ENCODE results near the gene SLC35G6. TPM values are rescaled to one million over a fixed set of nuclear protein-coding genes. Genes with fewer than 3 reads are reported as not detected.

SLC35G6 gene
- total RNA-seq, 1 experiment from 2014 or later = not detected

DNA sequence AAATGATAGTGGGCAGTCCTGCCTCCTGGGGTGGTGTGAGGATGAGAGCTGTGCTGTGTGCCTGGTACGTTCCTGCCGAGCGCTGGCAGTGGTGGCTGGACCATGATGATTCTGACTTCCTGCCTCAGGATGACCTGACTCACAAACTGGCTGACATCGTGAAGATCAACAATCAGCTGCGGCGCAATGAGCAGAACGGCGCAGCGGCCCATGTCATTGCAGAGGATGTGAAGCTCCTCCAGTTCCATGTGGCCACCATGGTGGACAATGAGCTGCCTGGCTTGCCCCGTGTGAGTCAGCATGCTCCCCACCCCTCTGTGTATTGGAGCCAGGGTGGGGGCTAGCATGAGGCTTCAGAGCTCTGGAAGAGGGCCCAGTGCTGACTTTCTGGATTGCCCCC, 16.0 kb downstream of the SLC35G6 start:
- ChIA-PET CTCF (no interaction called here), POLR2A (no interaction called here)
- Histone ChIP-seq H3K27me3 (ENCODE audit: control insufficient read depth, insufficient read depth, low read length) (no peaks in the 10 kb centered on the region), H3K36me3 (ENCODE audit: control insufficient read depth, insufficient read depth, low read length) (peaks cover 31% of the 10 kb centered on the region), H3K9me3 (ENCODE audit: control insufficient read depth, insufficient read depth, low read depth, low read length) (no peaks in the 10 kb centered on the region), H3K4me1 (ENCODE audit: control insufficient read depth, insufficient read depth, low read length) (no peaks in the 10 kb centered on the region), H3K4me3 (ENCODE audit: low read depth in 2 of 2, low read length in 2 of 2) (no peak overlapping the region), H3K27ac (ENCODE audit: low read length) (no peak overlapping the region)
- DNase-seq (ENCODE audit: low read depth, low spot score) = no peak
- TF ChIP-seq REST (IDR thresholded peaks at IDR 0.05; ENCODE audit: insufficient read depth in 1 of 2, low read depth in 2 of 2, low read length in 1 of 2) (no peak), TCF7L2 (IDR thresholded peaks at IDR 0.05; ENCODE audit: low read depth, low read length) (no peak), POLR2AphosphoS5 (IDR thresholded peaks at IDR 0.05; ENCODE audit: low read depth, low read length) (no peak), SIN3A (IDR thresholded peaks at IDR 0.05; ENCODE audit: borderline replicate concordance, insufficient read depth, low read depth, low read length) (no peak)
- TF ChIP-seq, protein P1, sequence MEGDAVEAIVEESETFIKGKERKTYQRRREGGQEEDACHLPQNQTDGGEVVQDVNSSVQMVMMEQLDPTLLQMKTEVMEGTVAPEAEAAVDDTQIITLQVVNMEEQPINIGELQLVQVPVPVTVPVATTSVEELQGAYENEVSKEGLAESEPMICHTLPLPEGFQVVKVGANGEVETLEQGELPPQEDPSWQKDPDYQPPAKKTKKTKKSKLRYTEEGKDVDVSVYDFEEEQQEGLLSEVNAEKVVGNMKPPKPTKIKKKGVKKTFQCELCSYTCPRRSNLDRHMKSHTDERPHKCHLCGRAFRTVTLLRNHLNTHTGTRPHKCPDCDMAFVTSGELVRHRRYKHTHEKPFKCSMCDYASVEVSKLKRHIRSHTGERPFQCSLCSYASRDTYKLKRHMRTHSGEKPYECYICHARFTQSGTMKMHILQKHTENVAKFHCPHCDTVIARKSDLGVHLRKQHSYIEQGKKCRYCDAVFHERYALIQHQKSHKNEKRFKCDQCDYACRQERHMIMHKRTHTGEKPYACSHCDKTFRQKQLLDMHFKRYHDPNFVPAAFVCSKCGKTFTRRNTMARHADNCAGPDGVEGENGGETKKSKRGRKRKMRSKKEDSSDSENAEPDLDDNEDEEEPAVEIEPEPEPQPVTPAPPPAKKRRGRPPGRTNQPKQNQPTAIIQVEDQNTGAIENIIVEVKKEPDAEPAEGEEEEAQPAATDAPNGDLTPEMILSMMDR (IDR thresholded peaks at IDR 0.05) = no peak
- BruUV-seq (replicated peaks) = no TSS peak
- in situ Hi-C loops (cut with HindIII; ENCODE audit: low pct_unique_long_range_greater_than_20kb, low sequenced_read_pairs) (no loop called here), intact Hi-C loops (cut with micrococcal nuclease; ENCODE audit: unreplicated experiment) (no loop called here)
- no peak for ATAC-seq

DNA sequence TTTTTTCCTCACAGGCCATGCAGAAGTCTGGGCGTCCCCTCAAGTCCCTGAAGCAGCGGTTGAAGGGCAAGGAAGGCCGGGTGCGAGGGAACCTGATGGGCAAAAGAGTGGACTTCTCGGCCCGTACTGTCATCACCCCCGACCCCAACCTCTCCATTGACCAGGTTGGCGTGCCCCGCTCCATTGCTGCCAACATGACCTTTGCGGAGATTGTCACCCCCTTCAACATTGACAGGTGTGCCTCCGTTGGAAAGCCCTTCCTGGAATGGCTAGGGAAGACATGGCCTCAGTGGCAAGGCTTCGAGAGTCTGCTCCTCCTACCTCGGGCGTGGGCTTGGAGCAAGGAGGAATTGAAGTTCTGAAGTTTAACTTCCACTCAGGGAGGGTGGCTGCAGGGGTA, 16.4 kb downstream of the SLC35G6 start:
- POLR2A ChIA-PET = interaction anchor here (0.6 kb wide), 1 partner anchor 43 kb away, joined by 3 read pairs; no protein-coding TSS in a partner anchor
- in situ Hi-C loops (cut with HindIII; ENCODE audit: low pct_unique_long_range_greater_than_20kb, low sequenced_read_pairs) = no loop called here
- no peak for TF ChIP-seq POLR2AphosphoS5 (IDR thresholded peaks at IDR 0.05; ENCODE audit: low read depth, low read length)
- TF ChIP-seq REST (IDR thresholded peaks at IDR 0.05; ENCODE audit: insufficient read depth in 1 of 2, low read depth in 2 of 2, low read length in 1 of 2) = no peak
- TF ChIP-seq SIN3A (IDR thresholded peaks at IDR 0.05; ENCODE audit: borderline replicate concordance, insufficient read depth, low read depth, low read length) = no peak
- no peak for TF ChIP-seq TCF7L2 (IDR thresholded peaks at IDR 0.05; ENCODE audit: low read depth, low read length)
- TF ChIP-seq, protein P1 (IDR thresholded peaks at IDR 0.05) = no peak
- no peak overlapping the region for H3K27ac ChIP-seq (ENCODE audit: low read length)
- ATAC-seq = no peak
- no peak for DNase-seq (ENCODE audit: low read depth, low spot score)
- H3K36me3 ChIP-seq (ENCODE audit: control insufficient read depth, insufficient read depth, low read length) = peaks cover 34% of the 10 kb centered on the region
- H3K9me3 ChIP-seq (ENCODE audit: control insufficient read depth, insufficient read depth, low read depth, low read length) = no peaks in the 10 kb centered on the region
- H3K4me3 ChIP-seq (ENCODE audit: low read depth in 2 of 2, low read length in 2 of 2) = no peak overlapping the region
- H3K27me3 ChIP-seq (ENCODE audit: control insufficient read depth, insufficient read depth, low read length) = no peaks in the 10 kb centered on the region
- BruUV-seq (replicated peaks) = no TSS peak
- intact Hi-C loops (cut with micrococcal nuclease; ENCODE audit: unreplicated experiment) = no loop called here
- H3K4me1 ChIP-seq (ENCODE audit: control insufficient read depth, insufficient read depth, low read length) = no peaks in the 10 kb centered on the region
- CTCF ChIA-PET = no interaction called here
